ENCODE results near the gene MTUS2. TPM values are rescaled to one million over a fixed set of nuclear protein-coding genes. Genes with fewer than 3 reads are reported as not detected.

Gene MTUS2
- total and polyA plus RNA-seq, 9 of the 15 experiments (the other 6 are each of a cell fraction or from before 2014, with no cell fraction given), result 0.01 to 0.28 (median 0.06) TPM; not detected in 1

DNA sequence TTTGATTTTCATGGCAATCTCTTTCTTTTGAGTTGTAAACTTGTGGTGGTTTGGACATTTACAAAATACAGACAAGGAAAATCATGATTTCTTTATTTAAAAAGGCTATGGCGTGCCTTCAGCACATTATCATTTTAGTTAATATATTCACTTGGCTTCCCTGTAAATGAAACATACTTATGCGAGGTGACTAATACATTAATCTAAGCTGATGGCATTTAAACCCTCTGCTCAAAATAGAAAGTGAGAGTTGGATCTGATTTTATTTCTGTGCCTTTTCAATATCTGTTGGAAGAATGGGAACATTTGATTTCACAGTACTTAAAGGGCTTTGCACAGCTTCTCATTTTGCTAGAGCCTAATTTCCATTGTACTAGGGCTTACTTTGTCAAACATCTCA, 289.8 kb downstream of the MTUS2 start:
- FAIRE-seq (no peak), DNase-seq (ENCODE audit: extremely low read depth in 1 of 4, low spot score in 3 of 4) (no peak), ATAC-seq (no peak)
- ChIA-PET POLR2A (no interaction called here), CTCF (ENCODE audit: low intra/inter-chr PET ratio) (interaction anchor here (0.6 kb wide), 1 partner anchor 141 kb away, joined by 3 read pairs; no protein-coding TSS in a partner anchor)
- Histone ChIP-seq H3K9ac (ENCODE audit: insufficient read depth in 1 of 2, low read depth in 2 of 2, low read length in 2 of 2) (no peak overlapping the region), H3K4me2 (ENCODE audit: insufficient read depth, low read length) (no peak overlapping the region), H2AFZ (ENCODE audit: low read depth, low read length) (no peak overlapping the region), H3K4me3 (no peak overlapping the region), H3K4me1 (replicated peaks in 1 of 2; ENCODE audit: control insufficient read depth in 2 of 2, insufficient read depth in 2 of 2, low read length in 2 of 2) (no peaks in the 10 kb centered on the region), H4K20me1 (replicated peaks; ENCODE audit: control insufficient read depth, insufficient read depth, low read length) (no peaks in the 10 kb centered on the region), H3K9me3 (replicated peaks; ENCODE audit: control insufficient read depth, insufficient read depth, low read depth, low read length) (no peaks in the 10 kb centered on the region), H3K27ac (ENCODE audit: extremely low read depth, low read depth, low read length) (no peak overlapping the region), H3K27me3 (ENCODE audit: control insufficient read depth in 2 of 2, insufficient read depth in 2 of 2, low read length in 2 of 2) (no peaks in the 10 kb centered on the region), H3K79me2 (ENCODE audit: control insufficient read depth, insufficient read depth, low read length) (no peaks in the 10 kb centered on the region), H3K36me3 (ENCODE audit: control insufficient read depth, insufficient read depth, low read length) (no peaks in the 10 kb centered on the region), H3K9me1 (ENCODE audit: control insufficient read depth, insufficient read depth, low read length) (no peaks in the 10 kb centered on the region)
- no peak for TF ChIP-seq NR1H2 (CRISPR knock-in tag; IDR thresholded peaks at IDR 0.05)
- no peak for TF ChIP-seq SMAD4 (CRISPR knock-in tag; conservative IDR thresholded peaks at IDR 0.05)
- TF ChIP-seq HDGF (IDR thresholded peaks at IDR 0.05), result no peak
- no peak for TF ChIP-seq FOXJ2 (tag; IDR thresholded peaks at IDR 0.05)
- TF ChIP-seq NKRF (IDR thresholded peaks at IDR 0.05; ENCODE audit: borderline replicate concordance), result no peak
- no peak for TF ChIP-seq SOX6 (IDR thresholded peaks at IDR 0.05)
- no peak for TF ChIP-seq EP300 (IDR thresholded peaks at IDR 0.05; ENCODE audit: low read length)
- TF ChIP-seq DEAF1 (CRISPR knock-in tag; IDR thresholded peaks at IDR 0.05), result no peak
- BruUV-seq (replicated peaks), result no TSS peak
- WGBS (ENCODE audit: insufficient coverage, low coverage, missing lambda C conversion rate), result 0% methylated on average over 2 of the region's 2 CpGs
- intact Hi-C loops (cut with micrococcal nuclease) (no loop called here), in situ Hi-C loops (cut with MboI) (no loop called here)

Data from K562 (cell line).